A673 (cell line): ENCODE measurements around the gene SLC35A2. TPM values are rescaled to one million over a fixed set of nuclear protein-coding genes. Genes with fewer than 3 reads are reported as not detected.

Source experiments
- BruUV-seq: library from RNA; stranded (reverse); fragments of 400-500 nt; replicated peaks from 2 replicates; lab custom pipeline; 2021; lab: Mats Ljungman, UMichigan
- CTCF ChIA-PET: fragments of 300-600 bp; sonication (Branson Sonifier 250); formaldehyde crosslinking; loops from one replicate; lab custom pipeline; 2022; ENCODE audit warnings: antibody characterized with exemption; lab: Charles Lee
- POLR2A ChIA-PET: fragments of 300-600 bp; sonication (Branson Sonifier 250); formaldehyde crosslinking; loops from one replicate; lab custom pipeline; 2022; ENCODE audit warnings: antibody characterized with exemption; ENCODE audit not compliant: low non-redundant PET; lab: Charles Lee
- DNase-seq: peaks from one replicate; pipeline ENCODE4 v3.0.0-alpha.2; 2015; ENCODE audit warnings: low spot score
- H3K27ac ChIP-seq: fragments of 200-600 bp; sonication (generic); 2 replicates; pipeline ENCODE4 v1.5.1; 2016; ENCODE audit warnings: mixed run types, low read depth, mild to moderate bottlenecking, mixed read lengths, antibody characterized with exemption, low read length; ENCODE audit not compliant: poor library complexity, severe bottlenecking
- H3K27me3 ChIP-seq: fragments of 200-600 bp; sonication (generic); replicated peaks from 2 replicates; pipeline ENCODE4 v1.6.1; 2017; ENCODE audit warnings: mixed run types, low read depth, mild to moderate bottlenecking, mixed read lengths, antibody characterized with exemption, low read length; ENCODE audit not compliant: insufficient read depth, poor library complexity
- H3K36me3 ChIP-seq: fragments of 200-600 bp; sonication (generic); 2 replicates; pipeline ENCODE4 v1.6.1; 2016; ENCODE audit warnings: mixed run types, mild to moderate bottlenecking, mixed read lengths, antibody characterized with exemption, low read length; ENCODE audit not compliant: insufficient read depth, poor library complexity, severe bottlenecking
- H3K4me1 ChIP-seq: fragments of 200-600 bp; sonication (generic); 2 replicates; pipeline ENCODE4 v1.6.1; 2017; ENCODE audit warnings: mixed run types, mild to moderate bottlenecking, mixed read lengths, antibody characterized with exemption, low read length; ENCODE audit not compliant: insufficient read depth, poor library complexity, severe bottlenecking
- H3K4me3 ChIP-seq: fragments of 200-600 bp; sonication (generic); 2 replicates; pipeline ENCODE4 v1.5.1; 2016; ENCODE audit warnings: low read depth, mixed run types, mild to moderate bottlenecking, mixed read lengths, low read length; ENCODE audit not compliant: poor library complexity, severe bottlenecking
- H3K9me3 ChIP-seq: fragments of 200-600 bp; sonication (generic); 2 replicates; pipeline ENCODE4 v1.6.1; 2016; ENCODE audit warnings: mixed run types, low read depth, mild to moderate bottlenecking, mixed read lengths, antibody characterized with exemption, low read length; ENCODE audit not compliant: poor library complexity, severe bottlenecking
- CTCF ChIP-seq: fragments of 300-800, 200-600 bp; sonication (generic); conservative IDR thresholded peaks from 2 replicates; pipeline ENCODE4 v1.5.1; 2017; ENCODE audit warnings: low read depth, mild to moderate bottlenecking, antibody characterized with exemption, low read length, moderate library complexity, mixed read lengths
- EZH2 ChIP-seq: fragments of 200-600 bp; sonication (generic); IDR thresholded peaks from 2 replicates; pipeline ENCODE4 v1.6.1; 2017; ENCODE audit warnings: borderline replicate concordance, low read depth, mild to moderate bottlenecking, mixed read lengths, antibody characterized with exemption, low read length; ENCODE audit not compliant: poor library complexity, severe bottlenecking
- intact Hi-C: fragments of 100-400 bp; cut with micrococcal nuclease; formaldehyde crosslinking; loops from one replicate; pipeline ENCODE4 v1.10.0; 2022; ENCODE audit not compliant: unreplicated experiment
- total RNA-seq: library from RNA; stranded (reverse); gene quantifications from 2 replicates; pipeline ENCODE4 v1.2.3, GENCODE V29; 2021

Gene SLC35A2
- total RNA-seq, 1 experiment from 2014 or later, result 30.4 TPM

- no peak overlapping the region for H3K27ac ChIP-seq
- H3K4me1 ChIP-seq, result no peaks in the 10 kb centered on the region
- H3K36me3 ChIP-seq, result peaks cover 5% of the 10 kb centered on the region
- no peak overlapping the region for H3K4me3 ChIP-seq
- intact Hi-C loops, result no loop called here
- no peaks in the 10 kb centered on the region for H3K27me3 ChIP-seq
- ChIA-PET POLR2A (no interaction called here), CTCF (no interaction called here)
- DNase-seq, result no peak
- no peak for TF ChIP-seq CTCF
- no peak for TF ChIP-seq EZH2
- no TSS peak for BruUV-seq
- no peaks in the 10 kb centered on the region for H3K9me3 ChIP-seq
Measured at GRCh38 chrX:48927736-48928382, 16.4 kb upstream of the SLC35A2 start.

GRCh38 chrX:48927123-48927522, 15.7 kb upstream of the SLC35A2 start:
- Histone ChIP-seq H3K4me3 (no peak overlapping the region), H3K36me3 (peaks cover 5% of the 10 kb centered on the region), H3K27me3 (no peaks in the 10 kb centered on the region), H3K4me1 (no peaks in the 10 kb centered on the region), H3K27ac (no peak overlapping the region), H3K9me3 (no peaks in the 10 kb centered on the region)
- DNase-seq, result no peak
- ChIA-PET CTCF (no interaction called here), POLR2A (no interaction called here)
- intact Hi-C loops, result no loop called here
- BruUV-seq, result no TSS peak
- TF ChIP-seq CTCF, result no peak

- DNase-seq, result no peak
- H3K27ac ChIP-seq, result no peak overlapping the region
- H3K4me1 ChIP-seq, result no peaks in the 10 kb centered on the region
- no TSS peak for BruUV-seq
- TF ChIP-seq EZH2, result no peak
- TF ChIP-seq CTCF, result no peak
- H3K4me3 ChIP-seq, result no peak overlapping the region
- intact Hi-C loops, result no loop called here
- ChIA-PET POLR2A (no interaction called here), CTCF (no interaction called here)
- H3K36me3 ChIP-seq, result peaks cover 5% of the 10 kb centered on the region
- no peaks in the 10 kb centered on the region for H3K9me3 ChIP-seq
- H3K27me3 ChIP-seq, result no peaks in the 10 kb centered on the region
Measured at GRCh38 chrX:48924270-48924669, 12.8 kb upstream of the SLC35A2 start.
